ENCODE results near the gene BEST1.
"Not testable (repeated sequence)": the region's sequence is repeated elsewhere in the genome, so short reads cannot be mapped to it uniquely, and the experiment has no call there.

DNA sequence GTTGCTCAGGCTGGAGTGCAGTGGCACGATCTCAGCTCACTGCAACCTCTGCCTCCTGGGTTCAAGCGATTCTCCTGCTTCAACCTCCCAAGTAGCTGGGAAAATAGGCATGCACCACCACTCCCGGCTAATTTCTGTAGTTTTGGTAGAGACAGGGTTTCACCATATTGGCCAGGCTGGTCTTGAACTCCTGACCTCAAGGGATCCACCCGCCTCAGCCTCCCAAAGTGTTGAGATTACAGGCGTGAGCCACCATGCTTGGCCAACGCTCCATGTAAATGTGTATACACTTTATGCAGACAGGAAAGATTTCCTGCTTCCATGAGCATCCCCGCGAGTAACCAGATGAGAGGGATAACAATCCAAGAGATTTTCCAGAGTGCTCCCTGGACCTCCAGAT lies 52.1 kb downstream of the BEST1 start:
- not testable (repeated sequence) for TF ChIP-seq CTCF (IDR thresholded peaks at IDR 0.05); MAFK (IDR thresholded peaks at IDR 0.05; ENCODE audit: partially characterized antibody); NR3C1 (IDR thresholded peaks at IDR 0.05); BHLHE40 (IDR thresholded peaks at IDR 0.05; ENCODE audit: low read depth, low read length)

Data from A549 (cell line).